ENCODE results near the gene C1GALT1C1. TPM values are rescaled to one million over a fixed set of nuclear protein-coding genes. Genes with fewer than 3 reads are reported as not detected.

Gene C1GALT1C1
- polyA plus RNA-seq, 1 of the 3 experiments (the other 2 are of a cell fraction): 26.9 TPM

DNA sequence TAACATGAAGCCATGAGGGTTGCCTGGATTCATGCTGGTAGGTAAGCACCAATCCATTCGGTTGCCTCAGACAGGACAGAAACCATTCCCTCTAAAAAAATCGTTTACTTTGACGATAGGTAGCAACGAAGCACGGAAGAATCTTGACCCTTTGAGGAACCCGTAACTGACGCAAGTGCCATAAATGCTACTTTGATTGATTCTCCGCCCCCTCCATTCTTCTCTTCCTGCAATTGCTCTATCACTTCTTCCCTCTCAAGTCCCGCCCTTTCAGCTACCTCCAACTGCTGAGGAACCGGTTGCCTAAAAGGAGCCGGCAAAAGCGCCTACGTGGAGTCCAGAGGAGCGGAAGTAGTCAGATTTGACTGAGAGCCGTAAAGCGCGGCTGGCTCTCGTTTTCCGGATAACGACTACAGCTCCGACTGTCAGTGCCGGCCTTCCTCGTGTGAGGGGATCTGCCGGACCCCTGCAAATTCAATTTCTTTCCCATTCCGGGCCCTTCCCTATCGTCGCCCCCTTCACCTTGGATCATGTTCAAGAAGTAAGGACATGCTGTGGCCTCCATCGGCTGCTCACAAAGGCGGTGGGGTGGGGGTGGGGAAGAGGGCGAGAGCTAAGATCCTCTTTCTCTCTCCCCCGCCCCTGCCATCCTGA, 26.0 kb downstream of the C1GALT1C1 start, which contains the start of gene MCTS1:
Gene MCTS1, plus strand, starts transcription at position 395 of the 654 bp plus-strand sequence. Its CDS starts 136 bp downstream, at position 531.
- DNase-seq: peak; percentile 67
- Histone ChIP-seq H3K9ac (peak within 1 kb of the TSS; percentile 90), H3K9me2 (no peaks in the 10 kb centered on the region), H3K4me3 (ENCODE audit: low read depth in 2 of 2, low read length in 1 of 2) (peak within 1 kb of the TSS; percentile 85 to 91), H3K4me2 (peak within 1 kb of the TSS; percentile 92), H3K27ac (ENCODE audit: low read depth in 2 of 2, low read length in 1 of 2) (peak within 1 kb of the TSS; percentile 93 to 95), H3K4me1 (ENCODE audit: control insufficient read depth in 1 of 2, insufficient read depth in 2 of 2, low read depth in 1 of 2, low read length in 1 of 2) (peaks cover 0 to 2% of the 10 kb centered on the region in 2 experiments; a peak in 2 of 4 replicates), H3K79me2 (ENCODE audit: insufficient read depth) (peaks cover 39% of the 10 kb centered on the region), H3K36me3 (replicated peaks in 1 of 2; ENCODE audit: control insufficient read depth in 1 of 2, insufficient read depth in 2 of 2, low read length in 1 of 2) (peaks cover 19 to 20% of the 10 kb centered on the region in 2 experiments), H3K9me3 (no peaks in the 10 kb centered on the region), H4K20me1 (ENCODE audit: insufficient read depth) (no peaks in the 10 kb centered on the region), H2AFZ (ENCODE audit: low read depth) (peak within 1 kb of the TSS; percentile 84), H3K27me3 (ENCODE audit: insufficient read depth) (no peaks in the 10 kb centered on the region; the same call in 1 of the 2 replicates), H3F3A (replicated peaks; ENCODE audit: insufficient read depth) (peaks cover 10% of the 10 kb centered on the region)
- CTCF ChIA-PET: interaction anchor here (0.7 to 1.4 kb wide), 5 partner anchors 10 to 151 kb away, joined by 3 to 4 read pairs (median 3); no protein-coding TSS in a partner anchor
- POLR2A ChIA-PET: interaction anchor here (1.1 to 2.9 kb wide), 3 partner anchors 26 to 135 kb away, joined by 3 to 43 read pairs (median 4); partner anchors contain the start of genes C1GALT1C1 and CUL4B
- TF ChIP-seq MAX (IDR thresholded peaks at IDR 0.05; ENCODE audit: low read depth) (peak; percentile 69), RCOR1 (IDR thresholded peaks at IDR 0.05; ENCODE audit: low read length) (no peak), GATA2 (CRISPR knock-in tag; IDR thresholded peaks at IDR 0.05) (no peak), POLR2AphosphoS5 (IDR thresholded peaks at IDR 0.05; ENCODE audit: low read depth, low read length) (peak; percentile 85), CHD2 (IDR thresholded peaks at IDR 0.05; ENCODE audit: low read length, partially characterized antibody) (peak; percentile 8), MXI1 (IDR thresholded peaks at IDR 0.05; ENCODE audit: low read depth, low read length) (peak; percentile 82), FOXM1 (IDR thresholded peaks at IDR 0.05; ENCODE audit: low read depth) (no peak), EP300 (IDR thresholded peaks at IDR 0.05; ENCODE audit: borderline replicate concordance in 1 of 2, low read depth in 1 of 2, low read length in 1 of 2) (peak in 1 of 2 experiments; percentile 2; a peak in 1 of 4 replicates), ELF1 (IDR thresholded peaks at IDR 0.05) (peak; percentile 85), GABPA (IDR thresholded peaks at IDR 0.05; ENCODE audit: low read depth) (peak; percentile 86), NRF1 (IDR thresholded peaks at IDR 0.05; ENCODE audit: low read depth, low read length) (no peak), TCF12 (IDR thresholded peaks at IDR 0.05) (no peak), TAF1 (IDR thresholded peaks at IDR 0.05; ENCODE audit: borderline replicate concordance, low read depth, low read length) (peak; percentile 67)
- TF ChIP-seq, protein P1, sequence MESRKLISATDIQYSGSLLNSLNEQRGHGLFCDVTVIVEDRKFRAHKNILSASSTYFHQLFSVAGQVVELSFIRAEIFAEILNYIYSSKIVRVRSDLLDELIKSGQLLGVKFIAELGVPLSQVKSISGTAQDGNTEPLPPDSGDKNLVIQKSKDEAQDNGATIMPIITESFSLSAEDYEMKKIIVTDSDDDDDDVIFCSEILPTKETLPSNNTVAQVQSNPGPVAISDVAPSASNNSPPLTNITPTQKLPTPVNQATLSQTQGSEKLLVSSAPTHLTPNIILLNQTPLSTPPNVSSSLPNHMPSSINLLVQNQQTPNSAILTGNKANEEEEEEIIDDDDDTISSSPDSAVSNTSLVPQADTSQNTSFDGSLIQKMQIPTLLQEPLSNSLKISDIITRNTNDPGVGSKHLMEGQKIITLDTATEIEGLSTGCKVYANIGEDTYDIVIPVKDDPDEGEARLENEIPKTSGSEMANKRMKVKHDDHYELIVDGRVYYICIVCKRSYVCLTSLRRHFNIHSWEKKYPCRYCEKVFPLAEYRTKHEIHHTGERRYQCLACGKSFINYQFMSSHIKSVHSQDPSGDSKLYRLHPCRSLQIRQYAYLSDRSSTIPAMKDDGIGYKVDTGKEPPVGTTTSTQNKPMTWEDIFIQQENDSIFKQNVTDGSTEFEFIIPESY (IDR thresholded peaks at IDR 0.05; ENCODE audit: borderline replicate concordance, low read depth): 0 out of 2 replicates have a peak, but pooled peaks have one; percentile 33
- TF ChIP-seq, protein P2, sequence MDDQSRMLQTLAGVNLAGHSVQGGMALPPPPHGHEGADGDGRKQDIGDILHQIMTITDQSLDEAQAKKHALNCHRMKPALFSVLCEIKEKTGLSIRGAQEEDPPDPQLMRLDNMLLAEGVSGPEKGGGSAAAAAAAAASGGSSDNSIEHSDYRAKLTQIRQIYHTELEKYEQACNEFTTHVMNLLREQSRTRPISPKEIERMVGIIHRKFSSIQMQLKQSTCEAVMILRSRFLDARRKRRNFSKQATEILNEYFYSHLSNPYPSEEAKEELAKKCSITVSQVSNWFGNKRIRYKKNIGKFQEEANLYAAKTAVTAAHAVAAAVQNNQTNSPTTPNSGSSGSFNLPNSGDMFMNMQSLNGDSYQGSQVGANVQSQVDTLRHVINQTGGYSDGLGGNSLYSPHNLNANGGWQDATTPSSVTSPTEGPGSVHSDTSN (IDR thresholded peaks at IDR 0.05): peak; percentile 82
- WGBS (ENCODE audit: low lambda C conversion rate): 2% methylated on average over 31 of the region's 31 CpGs
